ENCODE data around the gene CEP63.

DNA sequence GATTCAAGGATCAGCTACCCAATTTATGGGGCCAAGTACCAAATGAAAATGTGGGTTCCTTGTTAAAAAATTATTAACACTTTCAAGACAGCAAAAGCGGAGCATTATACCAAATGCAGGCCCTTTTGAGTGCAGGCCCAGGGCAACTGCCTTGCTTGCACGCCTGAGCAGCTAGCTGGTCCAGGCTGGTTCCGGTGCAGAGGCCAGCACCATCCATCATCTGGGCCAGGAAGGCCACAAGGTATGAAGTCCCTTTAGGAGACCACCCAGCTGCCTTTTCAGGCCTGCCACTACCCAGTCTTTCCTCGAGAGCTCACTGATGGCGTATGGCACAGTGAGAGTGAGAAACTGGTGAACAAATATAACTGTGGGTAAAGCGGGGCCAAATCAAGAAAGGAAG lies 13.0 kb upstream of the CEP63 start:
- TF ChIP-seq SUZ12 (IDR thresholded peaks at IDR 0.05; ENCODE audit: extremely low read depth, insufficient read depth, insufficient read length): no peak
- TF ChIP-seq ZNF274 (IDR thresholded peaks at IDR 0.05; ENCODE audit: low read depth, low read length): no peak

Data from NT2/D1 (cell line).